Chondrocyte (in vitro differentiated cells): ENCODE measurements around the gene RHBDF2. TPM values are rescaled to one million over a fixed set of nuclear protein-coding genes. Genes with fewer than 3 reads are reported as not detected.

ENCODE experiments used
- DNase-seq: peaks from one replicate; pipeline ENCODE4 v3.0.0; 2021; ENCODE audit warnings: mixed read lengths, low spot score
- H3K27ac Mint-ChIP-seq: one replicate; pipeline ENCODE4 v1.8.0; 2021; ENCODE audit warnings: mild to moderate bottlenecking, moderate library complexity, mixed read lengths; ENCODE audit not compliant: unreplicated experiment
- H3K27me3 Mint-ChIP-seq: 2 replicates; pipeline ENCODE4 v1.8.0; 2021; ENCODE audit warnings: low read depth, mixed read lengths
- H3K36me3 Mint-ChIP-seq: 2 replicates; pipeline ENCODE4 v1.8.0; 2021; ENCODE audit warnings: low read depth, mixed read lengths
- H3K4me1 Mint-ChIP-seq: 2 replicates; pipeline ENCODE4 v1.8.0; 2021; ENCODE audit warnings: low read depth, mild to moderate bottlenecking, mixed read lengths
- H3K4me3 Mint-ChIP-seq: one replicate; pipeline ENCODE4 v1.8.0; 2021; ENCODE audit warnings: mild to moderate bottlenecking, moderate library complexity, mixed read lengths; ENCODE audit not compliant: unreplicated experiment
- H3K9me3 Mint-ChIP-seq: 2 replicates; pipeline ENCODE4 v1.8.0; 2021; ENCODE audit warnings: low read depth, mixed read lengths
- total RNA-seq: library from RNA; stranded (reverse); gene quantifications from 3 replicates; pipeline ENCODE4 v1.2.1, GENCODE V29; 2021
- TF ChIP-seq, protein P1 (sequence below): fragments of 200-600 bp; sonication (generic); IDR thresholded peaks from 2 replicates; pipeline ENCODE4 v1.5.0; 2021; ENCODE audit warnings: antibody characterized with exemption, mild to moderate bottlenecking, moderate library complexity

RHBDF2 gene
- total RNA-seq, 1 donor from 2014 or later, result 5.4 TPM

DNA sequence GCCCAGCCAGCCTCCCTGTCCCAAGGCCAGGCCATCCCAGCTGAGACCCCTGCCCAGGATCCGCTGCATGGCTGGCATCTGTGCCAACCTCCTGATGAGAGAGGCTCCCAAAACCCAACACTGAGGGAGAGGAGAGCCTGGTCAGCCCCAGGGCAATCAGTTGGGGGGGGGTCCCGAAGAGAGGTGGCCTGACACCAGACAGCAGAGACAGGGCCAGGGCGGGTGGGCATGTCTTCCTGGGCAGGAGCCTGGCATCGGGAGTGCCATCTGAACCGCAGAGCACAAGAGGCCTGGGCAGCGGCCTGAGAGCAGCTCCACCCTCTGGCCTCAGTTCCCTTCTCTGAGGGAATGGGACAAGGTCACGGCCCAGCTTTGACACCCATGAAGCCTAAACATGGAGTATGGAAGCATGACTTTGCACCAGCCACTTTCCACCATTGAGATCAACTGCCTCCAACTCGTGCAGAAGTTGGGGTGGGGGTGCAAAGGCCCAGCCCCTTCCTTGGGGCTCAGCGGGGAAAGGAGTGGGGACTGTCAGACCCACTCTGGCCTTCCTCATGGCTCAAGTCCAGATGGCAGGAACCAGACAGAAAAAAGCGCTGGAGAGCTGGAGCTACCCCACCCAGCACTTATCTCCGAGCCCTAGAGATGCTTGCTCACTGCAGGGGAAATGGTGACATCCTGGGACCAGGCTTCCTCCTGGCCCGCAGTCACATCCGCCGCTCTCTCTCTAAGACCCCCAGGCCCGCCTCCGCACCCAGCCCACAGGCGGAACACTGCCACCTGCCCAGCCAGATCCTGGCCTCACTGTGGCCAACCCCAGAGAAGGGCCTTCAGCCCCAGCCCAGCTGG lies 9.7 kb downstream of the RHBDF2 start:
- no peaks in the 10 kb centered on the region for H3K9me3 Mint-ChIP-seq
- H3K36me3 Mint-ChIP-seq, result no peaks in the 10 kb centered on the region
- H3K27ac Mint-ChIP-seq, result no peak overlapping the region
- H3K4me1 Mint-ChIP-seq, result peaks cover 14% of the 10 kb centered on the region
- H3K27me3 Mint-ChIP-seq, result no peaks in the 10 kb centered on the region
- DNase-seq, result no peak
- no peak overlapping the region for H3K4me3 Mint-ChIP-seq
- TF ChIP-seq, protein P1, sequence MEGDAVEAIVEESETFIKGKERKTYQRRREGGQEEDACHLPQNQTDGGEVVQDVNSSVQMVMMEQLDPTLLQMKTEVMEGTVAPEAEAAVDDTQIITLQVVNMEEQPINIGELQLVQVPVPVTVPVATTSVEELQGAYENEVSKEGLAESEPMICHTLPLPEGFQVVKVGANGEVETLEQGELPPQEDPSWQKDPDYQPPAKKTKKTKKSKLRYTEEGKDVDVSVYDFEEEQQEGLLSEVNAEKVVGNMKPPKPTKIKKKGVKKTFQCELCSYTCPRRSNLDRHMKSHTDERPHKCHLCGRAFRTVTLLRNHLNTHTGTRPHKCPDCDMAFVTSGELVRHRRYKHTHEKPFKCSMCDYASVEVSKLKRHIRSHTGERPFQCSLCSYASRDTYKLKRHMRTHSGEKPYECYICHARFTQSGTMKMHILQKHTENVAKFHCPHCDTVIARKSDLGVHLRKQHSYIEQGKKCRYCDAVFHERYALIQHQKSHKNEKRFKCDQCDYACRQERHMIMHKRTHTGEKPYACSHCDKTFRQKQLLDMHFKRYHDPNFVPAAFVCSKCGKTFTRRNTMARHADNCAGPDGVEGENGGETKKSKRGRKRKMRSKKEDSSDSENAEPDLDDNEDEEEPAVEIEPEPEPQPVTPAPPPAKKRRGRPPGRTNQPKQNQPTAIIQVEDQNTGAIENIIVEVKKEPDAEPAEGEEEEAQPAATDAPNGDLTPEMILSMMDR, result no peak

DNA sequence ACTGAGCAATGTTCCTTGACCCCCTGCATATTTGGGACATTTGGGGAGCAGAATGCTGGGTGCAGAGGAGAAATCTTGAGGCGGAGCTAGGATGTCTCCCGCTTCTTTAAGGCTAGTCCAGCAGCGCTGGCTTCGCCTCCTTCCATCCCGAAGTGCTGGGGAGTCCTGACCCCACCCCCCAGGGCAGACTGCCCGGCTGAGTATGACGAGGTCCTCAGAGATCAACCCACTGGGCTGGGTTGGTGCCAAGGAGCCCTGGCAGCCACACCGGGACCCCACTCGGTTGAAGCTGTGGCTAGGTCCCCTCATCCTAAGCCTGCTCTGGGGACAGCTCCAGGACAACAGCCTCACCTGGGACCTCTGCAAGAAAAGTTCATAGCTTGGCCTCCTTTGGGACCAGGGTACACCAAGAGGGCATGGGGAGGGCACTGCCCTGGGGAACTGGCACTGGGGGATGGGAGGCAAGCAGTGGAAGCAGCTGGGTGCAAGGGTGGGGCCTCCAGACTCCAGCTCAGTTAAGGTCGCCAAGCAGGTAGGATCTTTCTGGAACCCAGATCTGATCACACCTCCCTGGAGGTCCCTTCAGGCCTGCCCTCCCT lies 11.0 kb downstream of the RHBDF2 start:
- DNase-seq, result no peak
- TF ChIP-seq, protein P1, result no peak
- H3K27me3 Mint-ChIP-seq, result no peaks in the 10 kb centered on the region
- peaks cover 18% of the 10 kb centered on the region for H3K4me1 Mint-ChIP-seq
- no peak overlapping the region for H3K4me3 Mint-ChIP-seq
- H3K27ac Mint-ChIP-seq, result no peak overlapping the region
- no peaks in the 10 kb centered on the region for H3K9me3 Mint-ChIP-seq
- no peaks in the 10 kb centered on the region for H3K36me3 Mint-ChIP-seq

DNA sequence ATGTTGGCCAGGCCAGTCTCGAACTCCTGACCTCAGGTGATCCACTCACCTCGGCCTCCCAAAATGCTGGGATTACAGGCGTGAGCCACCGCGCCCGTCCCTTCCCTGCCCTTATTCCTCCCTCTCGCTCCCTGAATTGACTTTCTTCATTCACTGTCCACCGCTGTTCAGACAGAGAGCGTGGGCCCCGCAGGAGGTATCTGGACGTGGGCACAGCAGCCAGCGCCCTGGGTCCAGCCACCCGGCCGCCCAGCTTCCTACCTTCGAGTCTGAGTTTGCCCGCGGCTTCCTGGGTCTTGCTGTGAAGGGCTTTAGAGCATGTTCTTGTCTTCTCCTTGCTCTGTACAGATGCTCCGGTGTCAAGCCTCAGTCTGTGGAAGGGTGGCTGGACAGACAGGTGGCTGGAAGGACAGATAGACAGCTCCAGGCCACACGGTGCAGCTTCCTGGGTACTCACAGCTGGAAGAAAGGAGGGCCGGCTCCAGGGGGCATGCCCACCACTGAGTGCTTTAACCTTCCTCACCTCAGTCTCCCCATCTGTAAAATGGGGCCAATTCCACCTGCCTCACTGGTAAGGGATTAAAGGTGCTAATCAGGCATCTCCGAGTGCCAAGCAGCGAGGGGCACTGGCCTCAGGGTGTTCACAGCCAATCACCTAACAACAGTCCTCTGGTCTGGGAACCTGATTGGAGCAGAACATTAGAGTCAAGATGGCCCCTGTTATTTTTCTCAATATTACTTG lies 13.6 kb downstream of the RHBDF2 start:
- no peak for DNase-seq
- TF ChIP-seq, protein P1, result no peak
- H3K27ac Mint-ChIP-seq, result no peak overlapping the region

DNA sequence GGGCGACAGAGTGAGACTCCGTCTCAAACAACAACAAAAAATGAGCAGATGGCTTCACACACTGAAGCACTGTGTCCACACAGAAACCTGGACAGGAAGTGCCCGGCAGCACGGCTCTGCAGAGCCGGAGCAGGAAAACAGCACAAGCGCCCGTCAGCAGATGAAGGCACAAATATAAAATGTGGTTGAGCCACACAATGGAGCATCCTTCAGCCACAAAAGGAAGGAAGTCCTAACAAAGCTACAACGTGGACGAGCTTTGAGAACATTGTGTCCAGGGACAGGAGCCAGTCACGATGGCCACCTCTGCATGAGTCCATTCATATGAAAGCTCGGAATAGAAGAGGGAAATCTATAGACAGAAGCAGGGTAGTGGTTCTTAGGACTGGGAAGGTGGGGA lies 15.7 kb downstream of the RHBDF2 start:
- no peak overlapping the region for H3K27ac Mint-ChIP-seq
- TF ChIP-seq, protein P1, result no peak
- H3K36me3 Mint-ChIP-seq, result no peaks in the 10 kb centered on the region
- H3K4me3 Mint-ChIP-seq, result no peak overlapping the region
- H3K9me3 Mint-ChIP-seq, result no peaks in the 10 kb centered on the region
- DNase-seq, result no peak
- H3K27me3 Mint-ChIP-seq, result no peaks in the 10 kb centered on the region
- peaks cover 6% of the 10 kb centered on the region for H3K4me1 Mint-ChIP-seq

More for the DNA sequence above, 13.6 kb downstream of the RHBDF2 start:
- H3K9me3 Mint-ChIP-seq, result no peaks in the 10 kb centered on the region
- no peaks in the 10 kb centered on the region for H3K27me3 Mint-ChIP-seq
- no peaks in the 10 kb centered on the region for H3K36me3 Mint-ChIP-seq
- peaks cover 6% of the 10 kb centered on the region for H3K4me1 Mint-ChIP-seq
- no peak overlapping the region for H3K4me3 Mint-ChIP-seq

DNA sequence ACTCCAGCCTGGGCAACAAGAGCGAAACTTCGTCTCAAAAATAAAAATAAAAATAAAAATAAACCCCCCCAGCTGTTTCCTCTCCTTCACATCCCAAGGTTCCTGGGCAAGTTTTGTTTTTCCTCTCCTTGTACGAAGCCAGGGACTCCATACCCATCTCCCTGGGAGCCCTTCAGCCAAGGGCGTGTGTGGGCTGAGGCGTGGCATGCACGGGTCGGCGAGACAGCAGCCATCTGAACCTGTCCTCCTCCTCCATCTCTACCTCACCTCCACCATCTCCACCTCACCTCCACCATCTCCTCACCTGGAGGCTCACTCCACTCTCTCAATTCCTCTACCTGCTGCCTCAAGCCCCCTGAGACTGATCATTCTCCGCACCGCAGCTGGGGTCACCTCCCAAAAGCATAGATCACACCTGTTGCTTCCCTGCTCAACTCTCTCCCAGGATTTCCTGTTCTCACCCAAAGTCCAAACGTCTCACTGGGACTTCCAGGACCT lies 16.9 kb downstream of the RHBDF2 start:
- Mint-ChIP-seq H3K9me3 (no peaks in the 10 kb centered on the region), H3K27ac (no peak overlapping the region), H3K4me3 (no peak overlapping the region), H3K27me3 (no peaks in the 10 kb centered on the region), H3K4me1 (peaks cover 8% of the 10 kb centered on the region), H3K36me3 (no peaks in the 10 kb centered on the region)
- no peak for DNase-seq
- TF ChIP-seq, protein P1, result no peak
